Amygdala (tissue), 56 donors: ENCODE measurements around the gene CD247.

Source experiments
- DNase-seq, 56 donors: peaks; one replicate each; lab custom pipeline; 2025; lab: John Stamatoyannopoulos, UW

The CD247 gene

DNA sequence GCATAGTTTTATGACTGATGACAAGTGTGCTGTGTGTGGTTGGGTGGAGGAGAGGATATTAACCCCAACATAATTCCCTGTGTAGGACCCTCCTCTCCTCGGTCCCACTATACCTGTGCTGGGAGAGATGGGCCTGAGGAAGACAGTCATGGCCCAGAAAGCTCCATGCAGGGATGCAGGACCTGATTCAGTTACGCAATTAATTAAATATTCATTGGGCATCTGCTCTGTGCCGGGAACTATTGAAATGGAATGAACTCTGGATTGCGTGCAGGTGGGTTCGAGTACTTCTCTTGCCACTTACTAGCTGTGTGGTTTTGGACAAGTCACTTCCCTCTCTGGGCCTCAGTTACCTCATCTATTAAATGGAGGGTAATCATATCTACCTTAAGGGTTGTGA is 74.6 kb downstream of the CD247 start:
- no peak for DNase-seq

DNA sequence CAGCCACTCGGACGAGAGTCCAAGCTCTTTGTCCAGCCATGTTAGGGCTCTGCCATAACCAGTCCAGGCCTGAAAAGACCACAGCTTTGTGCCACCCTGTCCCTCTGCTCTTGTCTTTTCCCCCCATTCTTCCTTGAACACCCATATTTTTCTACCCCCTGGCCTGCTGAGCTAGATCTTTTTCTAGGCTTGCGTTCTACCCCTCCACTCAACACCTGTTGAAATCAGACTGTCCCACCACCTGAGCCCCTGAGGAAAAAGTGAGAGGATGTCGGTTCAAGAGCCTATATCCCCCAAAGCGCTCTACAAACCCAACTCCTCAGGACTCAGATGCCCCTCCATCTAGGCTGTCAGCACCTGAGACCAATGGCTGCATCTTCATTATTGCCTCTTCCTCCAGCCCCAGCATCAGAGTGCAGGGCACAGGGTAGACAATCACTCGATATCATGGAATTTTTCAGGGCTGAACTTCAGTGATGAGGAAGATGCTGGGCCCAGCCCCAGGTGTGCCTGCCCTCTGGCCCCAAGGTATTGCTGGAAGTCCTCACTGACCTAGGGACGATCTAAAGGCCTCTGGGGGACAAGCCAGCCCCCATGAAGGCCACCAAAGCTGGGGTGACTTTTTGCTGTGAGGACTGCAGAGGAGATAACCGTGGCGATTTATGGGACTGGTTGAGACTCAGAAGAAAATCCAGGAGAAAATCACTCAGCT is 75.3 kb downstream of the CD247 start:
- DNase-seq = no peak

DNA sequence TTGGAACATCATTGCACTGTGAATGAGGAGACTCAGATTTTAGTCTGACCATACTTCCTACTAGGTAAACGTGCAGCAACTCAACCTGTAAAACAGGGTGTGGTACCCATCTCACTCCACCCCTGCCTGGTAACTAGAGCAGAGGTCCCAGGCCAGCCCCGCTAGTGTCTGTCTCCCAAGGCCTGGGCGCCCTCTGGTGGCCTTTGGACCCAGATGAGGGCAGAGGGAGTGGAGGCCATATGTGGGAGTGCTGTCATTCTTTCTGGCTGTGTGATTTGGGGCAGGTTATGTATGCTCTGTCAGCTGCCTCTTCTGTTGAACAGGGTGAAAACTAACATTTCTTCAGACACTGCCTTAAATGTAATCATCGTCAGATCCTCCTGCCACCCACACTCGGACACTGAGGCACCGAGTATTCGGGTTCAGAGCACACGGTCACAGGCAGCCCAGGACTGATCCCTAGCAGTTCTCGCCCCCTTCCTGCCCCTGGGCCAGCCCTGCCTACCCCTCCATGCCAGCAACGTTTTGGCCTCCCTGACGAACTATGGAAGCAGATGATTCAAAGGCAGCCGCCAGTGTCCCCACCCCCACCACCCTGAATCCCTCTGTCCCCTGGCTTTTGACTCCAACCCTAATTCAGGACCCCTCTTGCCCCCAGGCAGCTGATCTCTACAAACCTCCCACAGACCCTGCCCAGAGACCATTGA is 76.0 kb downstream of the CD247 start:
- peak in 47 of 56 donors; percentile 6 to 86 (median 37) for DNase-seq

DNA sequence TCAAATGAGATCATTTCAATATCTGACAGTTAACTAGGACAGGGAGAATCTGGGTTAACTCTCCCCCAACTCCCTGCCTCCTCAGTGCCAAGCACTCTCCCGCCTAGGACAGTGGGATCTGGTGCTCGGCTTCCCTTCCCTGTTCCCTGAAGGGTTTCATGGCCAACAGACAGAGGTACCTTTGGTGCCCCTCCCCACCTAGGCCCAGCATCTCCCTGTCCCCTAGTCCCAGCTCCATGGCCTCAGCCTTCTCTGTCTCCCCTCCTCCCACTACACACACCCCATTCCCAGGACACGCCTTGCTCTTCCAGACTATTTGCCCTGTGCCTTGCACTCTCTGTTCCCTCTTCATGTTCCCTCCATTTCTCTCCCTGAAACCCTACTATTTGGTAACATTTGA is 77.1 kb downstream of the CD247 start:
- no peak for DNase-seq

DNA sequence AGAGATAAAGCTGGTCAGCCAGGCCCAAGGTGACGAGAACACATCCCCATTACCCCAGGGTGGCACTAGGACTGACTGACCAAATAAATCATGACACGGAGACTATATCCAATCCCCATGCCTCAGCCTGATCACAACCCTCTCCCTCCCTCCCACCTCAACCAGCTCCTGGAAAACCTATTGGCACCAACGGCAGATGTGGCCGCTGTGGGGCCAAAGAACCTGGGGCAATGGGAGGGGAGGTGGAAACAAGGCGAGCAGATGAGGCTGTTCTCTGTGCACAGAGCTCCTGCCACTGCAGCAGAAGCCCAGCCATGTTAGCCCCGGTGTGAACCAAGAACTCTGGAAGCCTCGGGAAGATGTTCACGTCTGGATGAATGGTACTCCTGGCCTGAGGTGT is 77.6 kb downstream of the CD247 start:
- DNase-seq = no peak

DNA sequence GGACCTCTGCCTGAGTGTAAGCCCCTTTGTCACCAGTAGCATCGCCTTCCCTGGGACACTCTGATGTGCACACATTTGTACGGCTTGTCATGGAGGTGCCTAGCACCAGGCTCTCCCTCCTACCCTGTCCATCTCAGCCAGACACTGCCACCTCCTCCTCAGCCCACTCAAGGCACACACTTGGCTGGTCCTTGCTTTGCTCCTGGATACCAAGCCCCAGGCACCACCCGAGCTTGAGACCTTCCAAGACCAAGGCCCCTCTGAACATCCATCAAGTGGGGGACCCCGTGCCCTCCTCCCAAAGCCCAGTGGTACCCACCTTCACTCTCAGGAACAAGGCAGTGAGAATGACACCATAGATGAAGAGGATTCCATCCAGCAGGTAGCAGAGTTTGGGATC is 78.0 kb downstream of the CD247 start:
- no peak for DNase-seq

DNA sequence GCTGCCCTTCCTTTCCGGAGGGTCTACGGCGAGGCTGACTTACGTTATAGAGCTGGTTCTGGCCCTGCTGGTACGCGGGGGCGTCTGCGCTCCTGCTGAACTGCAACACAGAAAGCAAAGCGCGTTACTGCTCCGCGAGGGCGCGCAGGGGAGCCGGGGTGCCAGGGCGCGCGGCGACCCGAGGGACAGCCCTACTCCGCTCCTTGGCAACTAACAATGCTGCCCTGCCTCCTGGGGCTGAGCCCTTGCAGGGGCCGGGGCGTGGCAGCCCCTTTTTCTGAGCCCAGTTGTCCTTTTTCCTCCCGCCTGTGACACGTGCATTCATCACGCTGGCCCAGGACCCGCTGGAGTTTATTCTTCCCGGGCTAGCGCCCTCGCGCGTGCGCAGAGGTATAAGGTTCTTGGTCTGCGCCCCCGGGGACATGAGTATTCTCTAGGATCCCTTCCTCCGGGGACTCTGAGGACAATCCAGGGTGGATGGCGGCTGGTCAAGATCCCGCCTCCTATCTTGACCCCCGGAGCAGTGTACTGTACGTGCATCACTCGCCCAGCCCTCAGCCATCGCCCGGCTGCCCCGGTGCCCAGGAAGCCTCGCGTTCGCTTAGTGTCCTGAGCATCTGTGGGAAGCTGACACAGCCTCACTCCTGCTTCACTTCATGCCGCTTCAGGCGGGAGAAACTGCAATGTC is 78.9 kb downstream of the CD247 start:
- DNase-seq = peak in 32 of 56 donors; percentile 13 to 68 (median 28)

DNA sequence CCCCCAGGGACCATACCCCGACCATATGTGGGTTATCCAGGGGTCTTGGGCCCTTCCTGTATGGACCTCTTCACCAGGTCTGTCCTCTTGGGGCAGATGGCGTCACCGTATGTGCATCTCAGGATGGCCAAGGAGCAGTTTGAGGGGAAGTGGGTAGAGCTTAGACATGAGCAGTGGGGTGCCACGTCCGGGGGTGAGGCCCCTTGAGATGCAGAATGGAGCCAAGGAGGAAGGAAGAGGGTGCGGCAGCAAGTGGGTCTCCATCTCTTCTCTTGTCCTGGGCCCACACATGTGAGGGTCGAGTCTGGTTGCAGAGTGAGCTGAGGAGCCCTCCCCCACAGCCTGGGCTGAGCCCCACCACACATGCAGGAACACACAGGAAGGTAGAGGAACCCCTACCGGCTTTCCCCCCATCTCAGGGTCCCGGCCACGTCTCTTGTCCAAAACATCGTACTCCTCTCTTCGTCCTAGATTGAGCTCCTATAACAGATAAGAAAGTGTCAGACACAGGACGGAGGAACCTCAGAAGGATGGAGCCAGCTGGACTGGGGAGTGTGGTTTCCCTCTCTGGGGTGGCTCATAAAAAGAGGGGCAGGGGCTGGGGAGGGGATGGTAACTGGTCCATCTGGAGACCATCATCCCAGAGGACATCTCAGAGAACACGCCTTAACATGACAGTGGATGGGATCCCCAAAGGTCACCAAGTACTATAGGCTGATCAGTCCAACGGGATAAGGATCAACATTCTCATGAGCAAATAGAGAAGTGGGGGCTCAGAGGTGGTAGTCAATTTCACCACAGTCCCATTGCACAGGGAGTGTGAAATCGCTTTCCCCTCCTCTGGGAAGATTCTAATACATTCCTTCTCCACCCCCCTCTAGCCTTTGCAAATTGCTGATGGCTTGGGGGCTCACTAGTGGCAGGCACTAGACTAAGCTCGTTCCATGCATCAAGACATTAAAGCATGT is 79.9 kb downstream of the CD247 start:
- DNase-seq = no peak

DNA sequence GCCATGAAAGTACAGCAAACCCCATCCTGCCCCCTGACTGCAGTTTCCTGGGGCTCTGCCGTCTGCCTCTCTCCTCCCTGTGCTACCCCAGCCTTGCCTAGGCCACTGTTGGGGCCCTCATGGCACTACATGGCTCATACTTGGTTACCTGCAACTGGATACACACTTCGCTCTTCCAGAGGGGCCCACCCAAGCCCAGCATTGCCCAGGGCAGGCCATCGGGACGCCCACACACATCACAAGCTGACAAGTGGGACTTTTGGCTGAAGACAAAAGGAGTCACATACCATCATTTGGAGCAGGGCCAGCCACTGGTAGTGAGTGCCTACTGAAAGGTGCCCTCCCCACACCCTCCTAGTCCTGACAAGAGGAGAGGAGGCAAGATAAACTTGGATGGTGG is 82.8 kb downstream of the CD247 start:
- DNase-seq = no peak

DNA sequence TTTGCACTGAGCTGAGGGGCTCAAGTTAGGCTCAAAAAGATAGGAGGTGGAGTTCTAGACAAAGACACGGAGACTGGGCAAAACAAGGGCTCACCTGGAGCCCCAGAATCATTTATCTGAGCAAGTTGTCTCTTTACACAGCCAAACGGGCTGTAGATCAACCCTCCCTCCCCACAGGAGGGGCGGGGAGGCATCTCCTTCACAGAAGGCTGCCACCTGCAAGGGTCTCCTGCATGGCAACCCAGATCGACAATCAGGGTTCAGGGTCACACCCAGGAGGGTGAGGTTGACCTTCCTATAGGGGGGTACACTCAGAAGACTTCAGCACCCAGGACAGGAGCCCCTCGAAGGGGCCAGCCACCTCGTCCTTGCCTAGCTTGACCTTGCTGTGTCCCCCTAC is 84.0 kb downstream of the CD247 start:
- DNase-seq = no peak

DNA sequence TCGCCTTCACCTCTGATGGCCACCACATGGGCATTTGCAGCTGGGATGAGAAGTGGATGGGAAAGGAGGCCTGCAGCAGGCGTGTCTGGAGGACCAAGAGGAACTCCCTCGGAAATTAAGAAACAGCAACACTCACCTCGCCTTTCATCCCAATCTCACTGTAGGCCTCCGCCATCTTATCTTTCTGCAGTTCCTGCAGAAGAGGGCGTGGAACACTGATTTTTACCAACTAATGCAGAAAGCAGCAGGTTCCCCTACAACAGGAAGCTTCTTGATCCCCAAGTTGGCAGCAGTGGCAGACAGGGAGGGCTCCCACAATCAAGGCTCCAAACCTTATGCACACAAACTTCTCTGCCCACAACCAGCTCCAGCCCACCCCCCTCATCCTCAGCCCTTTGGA is 84.4 kb downstream of the CD247 start:
- DNase-seq = no peak

DNA sequence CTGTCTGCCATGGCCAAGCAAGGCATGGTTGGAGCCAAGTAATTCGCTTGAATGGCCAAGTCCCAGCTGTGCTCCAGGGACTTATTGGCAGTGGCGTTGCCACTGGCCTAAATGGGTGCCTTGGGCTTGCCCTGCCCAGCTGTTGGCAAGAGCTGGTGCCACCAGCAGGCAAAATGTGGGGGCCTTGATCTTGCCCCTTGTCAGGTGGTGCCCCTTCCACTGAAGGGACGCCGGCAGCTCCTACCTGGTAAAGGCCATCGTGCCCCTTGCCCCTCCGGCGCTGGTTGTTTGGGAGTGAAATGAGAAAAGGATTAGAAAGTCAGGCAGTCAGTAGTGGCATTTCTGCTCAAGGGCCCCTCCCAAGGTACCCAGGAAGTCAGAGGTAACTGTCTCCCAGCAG is 85.5 kb downstream of the CD247 start:
- DNase-seq = no peak

DNA sequence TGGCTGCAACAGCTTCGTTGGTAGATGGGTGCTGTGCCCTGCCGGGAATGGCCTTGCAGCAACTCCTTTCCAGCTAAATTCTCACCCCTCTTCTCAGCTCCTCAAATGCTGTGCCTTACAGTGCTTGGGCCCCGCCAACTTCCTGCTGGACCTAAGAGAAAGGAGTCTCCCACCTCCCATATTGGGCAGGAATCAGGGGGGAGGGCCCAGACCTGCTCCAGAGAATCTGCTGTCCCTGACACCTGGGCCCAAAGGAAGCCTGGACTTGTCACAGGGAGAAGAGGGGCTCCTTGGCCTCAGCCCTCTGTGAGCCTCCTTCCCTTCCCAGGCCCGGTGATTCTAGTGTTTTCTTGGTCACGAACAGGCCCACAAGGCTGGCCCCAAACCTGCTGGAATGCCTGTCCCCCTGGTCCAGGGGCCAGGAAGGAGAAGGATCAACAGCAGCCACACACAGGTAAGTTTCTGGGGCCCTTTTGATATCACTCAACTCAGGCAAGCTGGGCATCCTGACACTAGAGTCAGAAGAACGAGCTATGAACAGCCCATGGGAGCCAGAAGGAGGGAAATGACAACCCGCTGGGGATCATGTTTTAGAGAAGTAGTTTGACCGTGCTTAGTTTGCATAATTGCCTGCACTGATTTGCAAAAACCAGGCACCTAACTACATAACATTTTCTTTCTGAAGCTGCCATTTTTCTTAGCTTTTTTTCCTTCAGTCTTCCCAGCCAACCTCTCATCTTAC is 86.2 kb downstream of the CD247 start:
- no peak for DNase-seq

DNA sequence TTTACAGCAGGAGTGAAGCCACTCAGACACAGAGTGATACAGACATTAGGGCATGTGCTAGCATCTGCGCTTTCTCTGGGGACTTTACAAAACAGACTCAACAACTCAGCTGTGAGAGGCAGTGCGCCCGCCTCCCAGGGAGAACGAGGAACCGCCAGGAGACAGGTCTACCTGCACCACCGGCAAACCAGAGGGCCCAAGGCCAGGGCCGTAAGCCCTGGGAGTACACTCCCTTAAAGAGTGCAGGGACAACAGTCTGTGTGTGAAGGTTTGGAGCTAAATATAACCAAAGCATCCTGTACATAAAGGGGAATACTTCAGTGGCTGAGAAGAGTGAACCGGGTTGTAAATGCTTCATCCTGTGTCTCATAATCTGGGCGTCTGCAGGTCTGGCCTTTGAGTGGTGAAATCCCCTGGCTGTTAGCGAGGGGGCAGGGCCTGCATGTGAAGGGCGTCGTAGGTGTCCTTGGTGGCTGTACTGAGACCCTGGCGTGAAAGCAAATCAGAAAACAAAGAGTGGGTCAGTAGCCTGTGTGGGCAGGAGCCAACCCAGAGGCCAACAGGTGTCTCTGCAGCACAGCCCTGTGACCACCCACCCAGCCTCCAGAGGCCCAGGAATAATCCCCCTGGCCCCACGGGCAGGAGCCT is 86.9 kb downstream of the CD247 start:
- DNase-seq = no peak

DNA sequence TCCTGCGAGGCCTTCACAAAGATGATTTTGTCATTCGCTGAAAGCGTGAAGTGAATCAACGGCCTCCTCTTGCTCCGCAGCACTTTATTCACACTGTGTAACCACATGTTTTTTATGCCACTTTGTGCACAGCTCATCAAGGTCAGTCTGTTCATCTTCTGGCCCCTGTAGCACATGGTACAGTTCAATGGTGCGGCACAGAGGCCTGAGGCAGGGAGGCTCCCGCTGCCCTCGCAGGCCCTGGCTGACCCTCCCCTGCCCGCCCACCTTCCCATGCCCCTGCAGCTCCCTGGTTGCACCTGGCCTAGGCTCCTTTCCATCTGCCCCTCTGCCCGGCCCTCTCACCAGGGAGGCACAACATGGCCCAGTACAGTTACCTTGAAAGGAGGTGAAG is 87.5 kb downstream of the CD247 start:
- no peak for DNase-seq

DNA sequence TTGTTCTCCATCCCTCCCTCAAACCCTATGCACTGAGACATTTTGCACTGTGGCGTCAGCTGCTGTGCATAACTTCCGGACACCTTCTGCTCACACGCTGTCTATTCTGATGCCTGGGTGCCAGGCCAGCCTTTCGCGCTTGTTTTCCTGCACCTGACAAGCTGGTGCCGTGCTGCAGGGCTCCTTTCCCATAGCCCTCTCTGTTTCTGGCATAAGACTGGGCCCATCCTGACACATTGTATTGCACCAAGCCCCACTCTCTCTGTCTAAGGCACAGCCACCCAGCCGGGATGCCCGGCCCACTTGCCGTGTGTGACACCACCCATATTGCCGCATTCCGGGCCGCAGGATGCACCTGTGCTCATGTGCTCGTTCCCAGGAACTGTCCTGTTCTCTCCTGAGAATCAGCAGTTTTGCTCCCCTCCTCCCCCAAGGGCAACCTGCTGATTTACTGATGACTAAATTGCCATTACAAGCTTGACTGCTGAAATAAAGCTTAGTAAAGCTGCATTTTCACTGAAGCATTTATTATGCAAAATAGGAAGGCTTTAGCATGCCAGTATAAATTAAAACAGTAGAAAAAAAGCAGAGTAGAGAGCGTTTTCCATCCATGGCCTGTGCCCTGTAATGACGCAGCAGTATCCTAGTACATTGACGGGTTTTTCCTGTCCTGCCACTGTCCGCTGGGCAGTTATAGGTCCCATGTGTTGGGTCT is 88.0 kb downstream of the CD247 start:
- DNase-seq = no peak

DNA sequence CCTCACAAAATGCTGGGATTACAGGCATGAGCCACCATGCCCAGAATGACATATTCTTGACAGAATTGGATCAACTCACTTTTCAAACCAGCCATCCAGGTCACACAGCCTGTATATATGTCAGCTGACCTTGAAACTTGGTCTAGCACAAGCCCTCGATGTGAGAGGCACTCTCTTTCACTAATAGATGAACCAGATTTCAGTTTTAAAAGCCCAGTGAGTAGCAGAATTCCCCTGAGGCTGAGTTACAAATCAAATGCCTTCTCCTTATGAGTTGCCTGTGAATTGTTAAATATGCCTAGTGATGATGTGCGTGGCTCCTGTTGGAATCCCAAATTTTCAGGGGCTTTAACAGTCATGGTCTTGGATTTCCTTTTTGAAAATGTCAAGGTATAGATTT is 88.7 kb downstream of the CD247 start:
- no peak for DNase-seq

DNA sequence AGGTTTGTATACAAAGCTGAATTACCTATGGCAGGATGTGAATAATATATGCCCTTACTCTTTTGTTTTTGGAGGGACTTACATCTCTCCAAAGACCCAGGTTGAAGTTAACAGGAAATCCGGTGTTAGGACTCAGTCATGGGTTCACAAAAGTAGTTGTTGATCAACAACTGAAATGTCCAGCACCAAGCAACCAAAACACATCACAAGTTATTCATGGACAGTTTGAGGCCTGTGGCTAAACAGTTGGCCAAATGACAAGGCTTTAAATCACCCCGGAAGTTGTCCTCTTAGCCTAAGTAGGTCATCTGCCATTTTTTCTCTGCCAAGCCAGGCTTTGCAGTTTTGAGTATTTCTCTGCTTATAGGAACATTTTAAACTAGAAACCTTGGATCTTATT is 89.9 kb downstream of the CD247 start:
- DNase-seq = no peak

DNA sequence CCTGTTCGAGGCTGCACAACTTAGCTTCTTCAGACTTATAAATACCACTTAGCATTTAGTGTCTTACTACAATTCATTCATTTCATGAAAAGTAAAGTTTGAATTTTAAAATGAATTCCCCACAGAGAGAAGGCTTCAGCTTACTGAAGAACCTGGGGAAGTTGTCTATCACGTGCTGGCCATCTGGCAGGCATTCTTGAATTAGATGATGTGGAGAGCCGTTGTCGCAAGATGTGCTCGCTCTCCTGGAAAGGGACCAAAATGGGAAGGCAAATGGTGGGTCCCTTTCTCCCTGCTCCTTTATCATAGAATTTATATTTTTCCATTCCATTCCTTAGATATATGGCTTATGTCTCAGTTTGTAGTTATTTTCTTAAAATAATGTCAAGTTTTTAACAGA is 90.5 kb downstream of the CD247 start:
- DNase-seq = no peak
